GOT3 (cell line): ENCODE data around the gene GLI3.

ENCODE experiments used
- DNase-seq: peaks from one replicate; lab custom pipeline; 2025; ENCODE audit warnings: mixed read lengths; lab: John Stamatoyannopoulos, UW

Gene GLI3

DNA sequence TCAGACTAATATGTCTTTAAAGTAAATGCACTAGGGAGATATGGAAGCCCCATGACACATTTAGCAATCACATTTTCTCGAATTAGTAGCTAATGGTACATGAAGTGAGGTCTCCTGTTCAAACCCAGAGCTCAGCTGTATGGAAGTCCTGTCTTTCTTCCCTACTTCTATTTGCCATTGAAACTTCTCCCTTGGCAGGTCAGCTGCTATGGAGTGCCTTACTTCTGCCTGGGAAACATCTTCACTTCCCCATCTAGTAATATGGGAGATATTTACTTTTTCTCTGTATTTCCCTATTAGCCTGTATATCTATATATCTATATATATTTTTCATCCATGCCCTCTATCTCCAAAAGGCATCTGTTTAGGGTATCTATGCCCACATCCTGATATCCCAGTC, 308.8 kb downstream of the GLI3 start:
- no peak for DNase-seq

DNA sequence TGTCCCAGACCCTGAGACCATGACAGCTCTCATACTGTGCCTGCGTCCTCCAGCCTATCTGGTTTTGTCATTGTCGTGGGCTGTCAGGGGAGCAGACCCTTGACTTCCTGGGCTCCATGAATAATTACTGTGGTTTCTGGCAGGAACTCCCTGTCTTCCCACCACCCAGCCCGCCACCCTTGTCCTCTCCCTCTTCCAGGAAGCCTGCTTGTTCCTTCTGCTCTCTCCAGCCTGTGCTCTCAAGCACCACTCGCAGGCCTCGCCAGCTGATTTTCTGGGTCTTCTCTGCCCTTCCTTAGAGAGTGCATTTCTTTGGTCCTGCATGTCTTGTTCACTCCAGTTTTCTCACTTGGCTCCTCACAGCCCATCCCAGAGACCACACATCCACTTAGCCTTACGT, 309.6 kb downstream of the GLI3 start:
- DNase-seq = no peak

DNA sequence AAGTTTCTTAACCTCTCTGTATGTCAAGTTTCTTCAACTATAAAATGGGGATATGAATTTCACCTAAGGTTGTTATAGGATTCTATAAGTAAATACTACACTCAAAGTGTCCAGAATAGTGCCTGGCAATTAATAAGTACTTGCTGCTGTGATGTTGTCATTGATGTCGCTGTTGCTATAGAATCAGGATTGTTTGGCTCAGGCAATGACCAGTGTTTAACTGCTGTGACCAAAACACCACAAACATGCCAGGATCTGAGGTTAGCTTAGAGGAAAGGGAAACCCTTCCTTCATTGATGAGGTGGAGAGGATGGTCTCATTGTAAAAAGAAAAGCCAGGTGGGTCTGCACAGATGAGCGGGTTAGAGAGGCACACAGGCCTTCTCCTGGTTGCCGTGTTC, 311.1 kb downstream of the GLI3 start:
- DNase-seq = no peak

DNA sequence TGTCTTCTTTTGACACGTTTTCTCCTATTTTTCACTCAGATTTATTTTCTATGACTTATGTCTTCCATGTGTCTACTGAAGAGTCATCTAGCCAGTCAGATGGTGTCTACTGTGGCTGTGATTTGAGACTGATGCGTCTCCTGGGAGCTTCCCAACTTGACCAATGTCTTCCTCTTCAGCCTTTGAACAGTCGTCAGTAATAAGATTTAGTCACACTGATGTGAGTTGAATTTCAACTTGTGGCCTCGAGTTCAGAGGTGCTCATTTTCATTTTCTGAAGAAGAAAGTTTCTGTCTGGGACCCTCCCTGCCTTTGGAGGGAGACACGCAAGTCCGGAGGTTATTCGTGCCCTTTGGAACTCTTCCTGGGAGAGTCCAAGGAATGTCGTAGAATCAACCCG, 312.2 kb downstream of the GLI3 start:
- no peak for DNase-seq

DNA sequence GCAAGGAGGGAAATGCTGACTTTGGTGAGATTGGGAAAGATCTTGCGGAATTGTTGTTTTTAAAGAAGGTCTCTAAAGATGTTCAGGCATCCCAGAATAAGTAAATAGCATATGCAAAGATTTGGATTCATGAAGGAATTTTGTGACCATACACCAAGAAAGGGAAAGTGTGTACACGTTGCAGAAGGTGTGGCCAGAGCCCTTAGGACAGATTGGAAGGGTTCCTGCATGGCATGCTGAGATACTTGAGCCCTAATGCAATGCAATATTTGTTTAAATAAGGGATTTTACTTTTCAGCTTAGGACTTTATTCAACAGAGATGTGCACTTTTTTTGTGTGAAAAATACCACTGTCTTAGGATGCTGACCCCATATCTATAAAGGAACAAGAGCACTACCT, 314.6 kb downstream of the GLI3 start:
- no peak for DNase-seq

DNA sequence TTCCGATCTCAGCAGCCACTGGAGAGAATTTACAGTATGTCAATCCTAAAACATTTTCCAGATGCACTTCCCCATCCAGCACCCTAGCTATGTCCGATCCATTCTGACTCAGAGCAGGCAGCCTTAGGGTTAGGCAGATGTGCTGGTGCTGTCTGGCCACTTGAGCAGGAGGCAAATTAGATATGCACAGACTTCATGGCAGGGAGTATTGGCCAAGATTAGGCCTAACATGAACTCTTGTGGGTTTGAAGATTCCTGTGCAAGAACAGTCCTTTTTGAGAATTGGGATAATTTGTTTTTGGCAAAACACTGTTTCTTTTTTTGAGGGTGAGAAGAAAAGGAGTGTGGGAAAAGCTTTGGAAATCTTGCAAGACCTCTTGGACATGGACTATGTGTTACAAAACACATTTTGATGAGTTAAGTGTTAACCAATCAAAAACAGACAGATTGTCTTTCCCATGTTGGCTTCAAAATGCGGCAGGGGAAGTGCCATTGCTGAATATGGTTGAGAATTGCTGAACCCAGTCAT, 315.5 kb downstream of the GLI3 start:
- DNase-seq = no peak

DNA sequence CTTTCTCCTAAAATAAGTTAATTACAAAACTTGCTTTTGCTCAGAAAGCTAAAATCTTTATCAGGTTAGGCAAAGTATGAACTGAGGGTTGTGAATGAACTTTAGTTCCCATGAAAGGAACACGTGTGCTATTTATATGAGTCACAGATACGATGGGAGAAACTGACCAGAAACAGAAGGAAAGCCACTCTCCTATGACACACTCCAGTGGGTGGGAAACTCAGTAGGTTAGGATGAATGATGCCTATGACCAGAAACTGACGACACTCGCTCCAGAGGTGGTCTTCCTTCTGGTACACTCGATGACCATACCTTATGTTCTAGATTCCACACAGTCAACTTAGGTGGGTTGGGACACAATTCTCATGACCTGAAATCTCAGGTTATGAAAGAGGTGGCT, 318.4 kb downstream of the GLI3 start:
- no peak for DNase-seq

DNA sequence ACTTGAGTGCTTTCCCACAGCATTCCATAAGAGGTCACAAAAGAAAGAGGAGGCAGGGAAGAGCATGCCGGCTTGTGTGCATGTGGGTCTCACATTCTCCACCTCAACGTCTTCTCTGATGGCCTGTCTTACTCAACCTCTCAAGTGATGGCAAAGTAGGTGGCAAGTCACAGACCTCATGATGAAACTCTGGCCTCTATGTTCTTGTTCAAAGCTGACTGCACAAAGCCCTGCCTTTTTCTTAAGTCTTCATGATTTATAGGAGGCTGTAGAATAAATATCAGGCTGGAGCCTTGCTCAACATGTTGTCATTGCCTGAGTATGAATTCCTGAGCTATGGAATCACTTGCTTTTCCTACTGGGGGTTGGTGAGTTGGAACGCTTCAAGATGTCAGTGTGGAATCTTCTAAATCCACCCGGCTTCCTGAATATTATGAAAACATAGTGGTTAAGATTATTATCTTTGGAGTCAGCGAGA, 320.5 kb downstream of the GLI3 start:
- peak; percentile 50 for DNase-seq

DNA sequence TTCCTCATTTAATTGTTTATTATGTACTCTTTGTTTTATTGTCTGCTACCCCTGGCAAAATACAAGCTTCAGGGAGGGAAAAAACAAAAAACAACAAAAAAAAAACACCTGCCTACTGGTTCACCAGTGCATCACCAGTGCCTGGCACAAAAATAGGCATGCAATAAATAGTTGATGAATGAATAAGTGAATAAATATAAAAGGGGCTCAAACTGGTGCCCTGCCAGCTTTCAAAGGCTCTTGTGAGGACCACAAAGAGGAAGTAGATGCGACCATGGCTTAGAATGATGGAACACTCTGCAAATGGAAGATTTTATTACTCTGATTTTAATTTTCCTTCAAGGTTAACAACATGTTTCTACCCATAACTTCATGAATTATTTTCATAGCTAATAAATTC, 321.1 kb downstream of the GLI3 start:
- DNase-seq = no peak

DNA sequence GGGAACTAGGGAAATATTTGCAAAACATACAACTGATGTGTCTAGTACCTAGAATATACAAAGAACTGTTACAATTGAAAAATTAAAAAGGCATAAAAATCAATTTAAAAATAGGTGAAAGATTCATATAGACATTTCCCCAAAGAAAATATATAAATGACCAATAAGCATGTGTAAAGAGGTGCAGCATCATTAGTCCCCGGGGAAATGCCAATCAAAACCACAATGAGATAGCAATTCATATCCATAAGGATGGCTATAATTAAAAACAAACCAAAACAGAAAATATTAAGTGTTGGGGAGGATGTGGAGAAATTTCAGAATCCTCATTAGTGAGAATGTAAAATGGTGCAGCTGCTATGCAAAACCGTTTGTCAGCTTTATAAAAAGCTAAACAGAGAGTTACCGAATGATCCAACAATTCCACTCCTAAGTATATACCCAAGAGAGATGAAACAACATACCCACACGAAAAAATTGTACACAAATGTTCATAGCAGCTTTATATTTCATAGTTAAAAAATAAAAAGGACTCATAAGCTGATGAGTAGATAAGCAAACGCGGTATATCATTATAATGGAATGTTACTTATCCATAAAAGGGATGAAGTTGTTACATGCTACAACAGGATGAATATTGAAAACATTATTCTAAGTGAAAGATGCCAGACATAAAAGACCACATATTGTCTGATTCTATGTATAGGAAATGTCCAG, 324.0 kb downstream of the GLI3 start:
- no peak for DNase-seq

DNA sequence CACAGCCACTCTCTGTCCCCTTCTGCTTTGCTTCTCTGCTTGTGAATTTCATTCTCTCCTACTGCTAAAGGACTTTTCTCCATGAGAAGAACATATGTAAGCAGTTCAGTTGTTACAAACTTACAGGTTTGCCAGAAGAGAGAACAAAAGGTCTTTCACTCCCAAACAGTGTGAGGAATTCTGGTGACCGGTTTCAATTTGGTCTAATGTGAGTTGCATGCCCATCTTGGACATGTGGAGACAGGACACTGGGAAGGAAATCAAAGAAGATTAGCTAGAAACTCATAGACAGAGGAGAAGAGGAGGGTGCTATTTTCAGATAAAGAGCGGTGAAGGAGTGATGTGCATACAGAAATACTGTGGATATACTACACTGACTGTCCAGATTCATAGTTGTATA, 324.6 kb downstream of the GLI3 start:
- no peak for DNase-seq

DNA sequence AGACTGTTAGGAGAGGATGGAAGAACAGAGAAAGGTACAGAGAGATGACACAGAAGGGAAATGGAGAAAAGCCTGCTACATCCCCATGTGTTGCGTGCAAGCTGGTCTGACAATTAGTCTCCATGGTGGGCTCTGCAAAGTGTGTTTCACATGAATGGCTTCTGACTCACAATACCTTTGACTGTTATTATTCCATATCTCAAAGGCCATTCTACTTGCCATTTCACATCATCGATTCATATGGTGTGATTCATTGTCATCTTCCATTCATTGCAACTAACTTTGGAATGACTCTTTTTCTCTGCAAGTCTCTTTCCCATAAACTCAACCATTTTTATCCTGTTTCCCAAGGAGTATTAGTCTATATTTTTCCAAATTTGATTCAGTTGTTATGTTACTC, 325.2 kb downstream of the GLI3 start:
- no peak for DNase-seq
